OCI-LY3 (cell line): Measurements from ENCODE around the gene RPS6KB1.
"Not testable (repeated sequence)": the region's sequence is repeated elsewhere in the genome, so short reads cannot be mapped to it uniquely, and the experiment has no call there.

Experiments
- H2AFZ ChIP-seq: fragments of 200-600, 300-600 bp; shearing (Covaris generic); 2 replicates; pipeline ENCODE4 v1.6.0; 2014; ENCODE audit warnings: antibody characterized with exemption, low read depth, low read length
- H3K27ac ChIP-seq: fragments of 200-600, 300-600 bp; sonication (generic); 2 replicates; pipeline ENCODE4 v1.5.1; 2014; ENCODE audit warnings: mild to moderate bottlenecking, low read length, moderate library complexity, mixed read lengths
- H3K27me3 ChIP-seq: fragments of 200-600, 300-600 bp; sonication (generic); 2 replicates; pipeline ENCODE4 v1.6.1; 2014; ENCODE audit warnings: low read depth, low read length, mixed read lengths
- H3K36me3 ChIP-seq: fragments of 200-600, 300-600 bp; sonication (generic); replicated peaks from 2 replicates; pipeline ENCODE3; 2014; ENCODE audit warnings: low read depth, low read length, mixed read lengths
- H3K4me1 ChIP-seq: fragments of 300-600, 200-600 bp; sonication (generic); 2 replicates; pipeline ENCODE4 v1.6.1; 2014; ENCODE audit warnings: low read length, mixed read lengths
- H3K4me2 ChIP-seq: fragments of 200-600, 300-600 bp; sonication (generic); 2 replicates; pipeline ENCODE4 v1.6.1; 2014; ENCODE audit warnings: low read length, mixed read lengths
- H3K4me3 ChIP-seq: fragments of 300-600, 200-600 bp; sonication (generic); 2 replicates; pipeline ENCODE4 v1.5.1; 2014; ENCODE audit warnings: antibody characterized with exemption, mild to moderate bottlenecking, low read length, moderate library complexity
- H3K79me2 ChIP-seq: fragments of 300-600, 200-600 bp; shearing (Covaris generic); 2 replicates; pipeline ENCODE4 v1.6.1; 2014; ENCODE audit warnings: mild to moderate bottlenecking, low read length, mixed read lengths
- H3K9ac ChIP-seq: fragments of 300-600, 200-600 bp; shearing (Covaris generic); 2 replicates; pipeline ENCODE4 v1.6.0; 2014; ENCODE audit warnings: mild to moderate bottlenecking, low read length, moderate library complexity
- H3K9me3 ChIP-seq: fragments of 200-600, 300-600 bp; shearing (Covaris generic); 2 replicates; pipeline ENCODE4 v1.6.1; 2014; ENCODE audit warnings: low read length, mixed read lengths; ENCODE audit not compliant: insufficient read depth
- H4K20me1 ChIP-seq: fragments of 200-600, 300-600 bp; sonication (generic); 2 replicates; pipeline ENCODE4 v1.6.1; 2016; ENCODE audit warnings: low read length, mixed read lengths; ENCODE audit not compliant: insufficient read depth
- EZH2phosphoT487 ChIP-seq: fragments of 200-600 bp; shearing (Covaris generic); IDR thresholded peaks from 2 replicates; pipeline ENCODE4 v1.6.1; 2018; ENCODE audit warnings: antibody characterized with exemption, mixed run types, low read depth
- TF ChIP-seq, protein P1 (sequence below): fragments of 200-600, 300-600 bp; sonication (generic); IDR thresholded peaks from 2 replicates; pipeline ENCODE4 v1.5.1; 2014; ENCODE audit warnings: antibody characterized with exemption, low read length, low read depth

RPS6KB1 gene

DNA sequence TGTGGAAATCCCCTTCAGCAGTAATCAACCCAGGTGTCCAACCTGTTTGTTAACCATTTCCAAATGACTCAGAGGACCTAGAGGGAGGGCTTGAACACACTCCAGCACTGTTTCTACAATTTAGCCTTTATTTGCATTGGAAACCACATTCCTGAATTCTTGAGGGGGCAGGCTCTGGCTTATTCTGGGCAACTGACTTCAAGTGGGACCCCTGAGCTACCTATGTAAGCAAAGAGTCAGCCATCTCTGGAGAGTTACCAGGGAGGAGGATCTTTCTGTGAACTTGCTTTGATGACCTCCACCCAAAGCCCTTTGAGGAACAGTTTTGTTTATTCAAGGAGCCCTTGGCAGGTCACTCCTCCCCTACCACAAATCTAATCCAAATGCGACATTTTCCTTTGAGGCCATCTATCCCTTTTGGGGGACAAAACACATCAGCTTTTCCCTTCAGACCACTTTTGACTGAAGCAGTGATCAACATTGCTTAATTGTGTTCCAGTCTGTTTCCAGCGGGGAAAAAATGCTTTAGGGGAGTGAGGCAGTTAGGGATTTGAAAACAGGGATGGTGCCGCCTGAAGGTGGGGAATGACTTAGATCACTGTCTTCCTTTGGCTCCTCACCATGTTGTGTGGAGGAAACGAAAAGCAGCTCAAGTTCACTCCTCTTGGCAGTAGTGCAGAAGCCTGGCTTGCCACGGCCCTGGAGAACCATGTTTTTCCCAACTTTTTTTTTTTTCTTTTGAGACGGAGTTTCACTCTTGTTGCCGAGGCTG is 46.3 kb upstream of the RPS6KB1 start:
- no peak for TF ChIP-seq EZH2phosphoT487
- TF ChIP-seq, protein P1, sequence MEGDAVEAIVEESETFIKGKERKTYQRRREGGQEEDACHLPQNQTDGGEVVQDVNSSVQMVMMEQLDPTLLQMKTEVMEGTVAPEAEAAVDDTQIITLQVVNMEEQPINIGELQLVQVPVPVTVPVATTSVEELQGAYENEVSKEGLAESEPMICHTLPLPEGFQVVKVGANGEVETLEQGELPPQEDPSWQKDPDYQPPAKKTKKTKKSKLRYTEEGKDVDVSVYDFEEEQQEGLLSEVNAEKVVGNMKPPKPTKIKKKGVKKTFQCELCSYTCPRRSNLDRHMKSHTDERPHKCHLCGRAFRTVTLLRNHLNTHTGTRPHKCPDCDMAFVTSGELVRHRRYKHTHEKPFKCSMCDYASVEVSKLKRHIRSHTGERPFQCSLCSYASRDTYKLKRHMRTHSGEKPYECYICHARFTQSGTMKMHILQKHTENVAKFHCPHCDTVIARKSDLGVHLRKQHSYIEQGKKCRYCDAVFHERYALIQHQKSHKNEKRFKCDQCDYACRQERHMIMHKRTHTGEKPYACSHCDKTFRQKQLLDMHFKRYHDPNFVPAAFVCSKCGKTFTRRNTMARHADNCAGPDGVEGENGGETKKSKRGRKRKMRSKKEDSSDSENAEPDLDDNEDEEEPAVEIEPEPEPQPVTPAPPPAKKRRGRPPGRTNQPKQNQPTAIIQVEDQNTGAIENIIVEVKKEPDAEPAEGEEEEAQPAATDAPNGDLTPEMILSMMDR: no peak
- Histone ChIP-seq H2AFZ (no peak overlapping the region), H3K9ac (peak overlapping the region; percentile 88), H3K36me3 (peaks cover 3% of the 10 kb centered on the region), H3K4me3 (peak overlapping the region; percentile 62), H3K9me3 (no peaks in the 10 kb centered on the region), H3K27ac (peak overlapping the region; percentile 99), H3K4me2 (peak overlapping the region; percentile 75), H3K79me2 (peaks cover 7% of the 10 kb centered on the region), H4K20me1 (no peaks in the 10 kb centered on the region), H3K4me1 (peaks cover 85% of the 10 kb centered on the region), H3K27me3 (no peaks in the 10 kb centered on the region)

DNA sequence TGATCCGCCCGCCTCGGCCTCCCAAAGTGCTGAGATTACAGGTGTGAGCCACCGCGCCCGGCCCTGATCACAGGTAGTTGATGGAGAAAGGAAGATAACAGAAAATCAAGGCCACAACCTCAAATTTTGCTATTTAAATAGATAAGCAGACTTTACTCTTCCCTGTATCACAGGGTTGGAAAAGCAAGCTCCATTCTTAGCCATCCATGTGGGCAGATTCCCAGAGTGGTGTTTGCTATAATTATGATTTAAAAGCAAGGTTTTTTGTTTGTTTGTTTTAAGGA is 44.6 kb upstream of the RPS6KB1 start:
- H3K9me3 ChIP-seq: no peaks in the 10 kb centered on the region
- no peaks in the 10 kb centered on the region for H3K79me2 ChIP-seq
- H3K27ac ChIP-seq: peak overlapping the region; percentile 99
- no peak overlapping the region for H3K9ac ChIP-seq
- peaks cover 83% of the 10 kb centered on the region for H3K4me1 ChIP-seq
- H3K27me3 ChIP-seq: no peaks in the 10 kb centered on the region
- H3K4me3 ChIP-seq: 0 out of 2 replicates have a peak overlapping the region, but pooled peaks have one; percentile 9
- TF ChIP-seq, protein P1: no peak
- TF ChIP-seq EZH2phosphoT487: no peak
- H3K4me2 ChIP-seq: peak overlapping the region; percentile 67
- H4K20me1 ChIP-seq: no peaks in the 10 kb centered on the region
- H3K36me3 ChIP-seq: no peaks in the 10 kb centered on the region
- no peak overlapping the region for H2AFZ ChIP-seq

DNA sequence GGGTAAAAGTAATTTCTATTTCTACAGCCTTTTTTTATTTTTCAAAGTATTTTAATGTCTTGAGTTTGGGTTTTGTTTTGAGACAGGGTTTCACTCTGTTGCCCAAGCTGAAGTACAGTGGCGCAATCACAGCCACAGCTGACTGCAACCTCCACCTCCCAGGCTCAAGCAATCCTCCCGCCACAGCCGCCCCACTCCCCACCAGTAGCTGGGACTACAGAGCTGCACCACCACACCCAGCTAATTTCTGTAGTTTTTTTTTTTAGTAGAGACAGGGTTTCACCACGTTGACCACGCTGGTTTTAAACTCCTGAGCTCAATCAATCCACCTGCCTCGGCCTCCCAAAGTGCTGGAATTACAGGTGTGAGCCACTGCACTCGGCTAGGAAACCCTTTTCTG is 44.1 kb upstream of the RPS6KB1 start:
- H3K27ac ChIP-seq: peak overlapping the region; percentile 99
- peaks cover 82% of the 10 kb centered on the region for H3K4me1 ChIP-seq
- peak overlapping the region; percentile 67 for H3K4me2 ChIP-seq
- no peaks in the 10 kb centered on the region for H3K36me3 ChIP-seq
- H3K9me3 ChIP-seq: no peaks in the 10 kb centered on the region
- no peak overlapping the region; the same call in 1 of the 2 replicates for H2AFZ ChIP-seq
- TF ChIP-seq, protein P1: no peak
- TF ChIP-seq EZH2phosphoT487: no peak
- H4K20me1 ChIP-seq: no peaks in the 10 kb centered on the region
- H3K9ac ChIP-seq: peak overlapping the region; percentile 48
- no peaks in the 10 kb centered on the region for H3K79me2 ChIP-seq
- no peaks in the 10 kb centered on the region for H3K27me3 ChIP-seq
- H3K4me3 ChIP-seq: peak overlapping the region; percentile 38; the same call in 1 of the 2 replicates

DNA sequence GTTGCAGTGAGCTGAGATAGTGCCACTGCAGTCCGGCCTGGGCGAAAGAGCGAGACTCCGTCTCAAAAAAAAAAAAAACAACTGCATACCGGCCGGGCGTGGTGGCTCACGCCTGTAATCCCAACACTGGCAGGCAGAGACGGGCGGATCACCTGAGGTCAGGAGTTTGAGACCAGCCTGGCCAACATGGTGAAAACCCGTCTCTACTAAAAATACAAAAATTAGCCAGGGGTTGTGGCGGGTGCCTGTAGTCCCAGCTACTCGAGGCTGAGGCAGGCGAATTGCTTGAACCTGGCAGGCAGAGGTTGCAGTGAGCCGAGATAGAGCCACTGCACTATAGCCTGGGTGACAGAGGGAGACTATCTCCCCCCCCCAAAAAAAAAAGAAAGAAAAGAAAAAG is 42.6 kb upstream of the RPS6KB1 start:
- not testable (repeated sequence) for H3K4me3 ChIP-seq, H3K79me2 ChIP-seq, H3K9me3 ChIP-seq, H2AFZ ChIP-seq, H4K20me1 ChIP-seq, H3K27me3 ChIP-seq, H3K36me3 ChIP-seq
- Histone ChIP-seq H3K9ac (peak overlapping the region; percentile 48; the same call in 1 of the 2 replicates), H3K4me2 (peak overlapping the region; percentile 67), H3K4me1 (peaks cover 66% of the 10 kb centered on the region), H3K27ac (peak overlapping the region; percentile 99; the same call in 1 of the 2 replicates)
